Activated T-helper 1 cell treated with anti-CD3 and anti-CD28 coated beads, Interleukin-12 subunit alpha, Interleukin-12 subunit beta, Interleukin-2, Interleukin-4 antibody, amounts not matched to agents 30 ng/mL and 10 ng/mL and 1 ng/mL, durations not matched to agents 14 hours and 24 hours and 36 hours (primary cell): Measurements from ENCODE around the gene ACAP1. TPM values are rescaled to one million over a fixed set of nuclear protein-coding genes. Genes with fewer than 3 reads are reported as not detected.

Experiments used
- DNase-seq: peaks from one replicate; pipeline ENCODE4 v3.0.0; 2021; ENCODE audit warnings: low spot score
- H3K27ac Mint-ChIP-seq: one replicate; pipeline ENCODE4 v1.8.0; 2021; ENCODE audit warnings: mild to moderate bottlenecking, mixed read lengths
- H3K27me3 Mint-ChIP-seq: one replicate; pipeline ENCODE4 v1.8.0; 2022; ENCODE audit warnings: mild to moderate bottlenecking, moderate library complexity, mixed read lengths; ENCODE audit not compliant: insufficient read depth
- H3K36me3 Mint-ChIP-seq: one replicate; pipeline ENCODE4 v1.8.0; 2021; ENCODE audit warnings: low read depth, mixed read lengths
- H3K4me1 Mint-ChIP-seq: one replicate; pipeline ENCODE4 v1.8.0; 2021; ENCODE audit warnings: low read depth, mixed read lengths
- H3K4me3 Mint-ChIP-seq: one replicate; pipeline ENCODE4 v1.8.0; 2021; ENCODE audit warnings: mild to moderate bottlenecking, moderate library complexity, mixed read lengths
- H3K9me3 Mint-ChIP-seq: one replicate; pipeline ENCODE4 v1.8.0; 2021; ENCODE audit warnings: mixed read lengths
- intact Hi-C: fragments of 100-400 bp; cut with micrococcal nuclease; formaldehyde crosslinking; loops from one replicate; pipeline ENCODE4 v1.15.1; 2024
- total RNA-seq: library from RNA; stranded (reverse); gene quantifications from 2 replicates; pipeline ENCODE4 v1.2.3, GENCODE V29; 2022

Gene ACAP1
- total RNA-seq, 1 donor from 2014 or later, result 266 TPM

- no peak for DNase-seq
- H3K27me3 Mint-ChIP-seq, result peaks cover 47% of the 10 kb centered on the region
- H3K36me3 Mint-ChIP-seq, result peaks cover 6% of the 10 kb centered on the region
- peaks cover 5% of the 10 kb centered on the region for H3K4me1 Mint-ChIP-seq
- peak overlapping the region; percentile 13 for H3K27ac Mint-ChIP-seq
- no peak overlapping the region for H3K4me3 Mint-ChIP-seq
- H3K9me3 Mint-ChIP-seq, result peaks cover 9% of the 10 kb centered on the region
- intact Hi-C loops, result no loop called here
Observed at GRCh38 chr17:7380321-7380720, 44.0 kb downstream of the ACAP1 start.

- Mint-ChIP-seq H3K9me3 (peaks cover 9% of the 10 kb centered on the region), H3K36me3 (peaks cover 6% of the 10 kb centered on the region), H3K4me1 (peaks cover 5% of the 10 kb centered on the region), H3K27me3 (peaks cover 47% of the 10 kb centered on the region), H3K4me3 (no peak within 1 kb of the TSS), H3K27ac (peak within 1 kb of the TSS; percentile 13)
- DNase-seq, result no peak
- intact Hi-C loops, result no loop called here
Observed at GRCh38 chr17:7380855-7381683, 44.7 kb downstream of the ACAP1 start, which contains the start of gene TNK1. Gene TNK1 (plus strand): TSS chr17:7381089. CDS start chr17:7382927, 1,838 bp downstream.

- Mint-ChIP-seq H3K4me1 (peaks cover 5% of the 10 kb centered on the region), H3K4me3 (peak overlapping the region; percentile 13), H3K36me3 (peaks cover 9% of the 10 kb centered on the region), H3K9me3 (peaks cover 9% of the 10 kb centered on the region), H3K27ac (no peak overlapping the region), H3K27me3 (peaks cover 36% of the 10 kb centered on the region)
- DNase-seq, result no peak
- intact Hi-C loops, result no loop called here
Observed at GRCh38 chr17:7382901-7383300, 46.6 kb downstream of the ACAP1 start.

GRCh38 chr17:7383371-7383741 lies 47.0 kb downstream of the ACAP1 start:
- Mint-ChIP-seq H3K27me3 (peaks cover 36% of the 10 kb centered on the region), H3K4me3 (peak overlapping the region; percentile 43), H3K36me3 (peaks cover 9% of the 10 kb centered on the region), H3K9me3 (peaks cover 9% of the 10 kb centered on the region), H3K4me1 (peaks cover 5% of the 10 kb centered on the region), H3K27ac (no peak overlapping the region)
- no peak for DNase-seq
- intact Hi-C loops, result no loop called here

- Mint-ChIP-seq H3K4me1 (peaks cover 5% of the 10 kb centered on the region), H3K27ac (no peak overlapping the region), H3K36me3 (peaks cover 9% of the 10 kb centered on the region), H3K27me3 (peaks cover 35% of the 10 kb centered on the region), H3K9me3 (peaks cover 9% of the 10 kb centered on the region), H3K4me3 (peak overlapping the region; percentile 77)
- intact Hi-C loops, result loop anchor here (1.0 kb wide), 2 partner anchors 10 to 20 kb away; partner anchors contain the start of genes PLSCR3 and TMEM256
- peak; percentile 75 for DNase-seq
Observed at GRCh38 chr17:7383742-7384488, 47.6 kb downstream of the ACAP1 start.

- Mint-ChIP-seq H3K9me3 (peaks cover 2% of the 10 kb centered on the region), H3K4me3 (peak overlapping the region; percentile 77), H3K4me1 (peaks cover 5% of the 10 kb centered on the region), H3K27me3 (peaks cover 28% of the 10 kb centered on the region), H3K36me3 (peaks cover 7% of the 10 kb centered on the region), H3K27ac (peak overlapping the region; percentile 79)
- no peak for DNase-seq
- intact Hi-C loops, result loop anchor here (1.0 kb wide), 2 partner anchors 10 to 20 kb away; partner anchors contain the start of genes PLSCR3 and TMEM256
Observed at GRCh38 chr17:7384489-7385081, 48.3 kb downstream of the ACAP1 start.

GRCh38 chr17:7388856-7389255 lies 52.5 kb downstream of the ACAP1 start:
- Mint-ChIP-seq H3K27ac (no peak overlapping the region), H3K36me3 (peaks cover 19% of the 10 kb centered on the region), H3K27me3 (no peaks in the 10 kb centered on the region), H3K4me3 (no peak overlapping the region), H3K9me3 (no peaks in the 10 kb centered on the region), H3K4me1 (peaks cover 22% of the 10 kb centered on the region)
- intact Hi-C loops, result no loop called here
- no peak for DNase-seq

- no peak overlapping the region for H3K27ac Mint-ChIP-seq
- intact Hi-C loops, result no loop called here
- no peak overlapping the region for H3K4me3 Mint-ChIP-seq
- no peaks in the 10 kb centered on the region for H3K9me3 Mint-ChIP-seq
- no peak for DNase-seq
- H3K36me3 Mint-ChIP-seq, result peaks cover 19% of the 10 kb centered on the region
- H3K4me1 Mint-ChIP-seq, result peaks cover 22% of the 10 kb centered on the region
- peaks cover 2% of the 10 kb centered on the region for H3K27me3 Mint-ChIP-seq
Observed at GRCh38 chr17:7389924-7390910, 53.9 kb downstream of the ACAP1 start.

- no peak overlapping the region for H3K4me3 Mint-ChIP-seq
- DNase-seq, result no peak
- no peak overlapping the region for H3K27ac Mint-ChIP-seq
- H3K27me3 Mint-ChIP-seq, result peaks cover 2% of the 10 kb centered on the region
- peaks cover 19% of the 10 kb centered on the region for H3K36me3 Mint-ChIP-seq
- peaks cover 22% of the 10 kb centered on the region for H3K4me1 Mint-ChIP-seq
- H3K9me3 Mint-ChIP-seq, result no peaks in the 10 kb centered on the region
- intact Hi-C loops, result no loop called here
Observed at GRCh38 chr17:7391307-7391706, 55.0 kb downstream of the ACAP1 start.

GRCh38 chr17:7392696-7393612 lies 56.6 kb downstream of the ACAP1 start:
- intact Hi-C loops, result no loop called here
- H3K36me3 Mint-ChIP-seq, result peaks cover 16% of the 10 kb centered on the region
- H3K4me1 Mint-ChIP-seq, result peaks cover 22% of the 10 kb centered on the region
- peak overlapping the region; percentile 70 for H3K27ac Mint-ChIP-seq
- DNase-seq, result no peak
- H3K27me3 Mint-ChIP-seq, result peaks cover 2% of the 10 kb centered on the region
- H3K4me3 Mint-ChIP-seq, result peak overlapping the region; percentile 97
- H3K9me3 Mint-ChIP-seq, result no peaks in the 10 kb centered on the region
